ENCODE measurements around the gene GPR37L1.
"Not testable (repeated sequence)": the region's sequence is repeated elsewhere in the genome, so short reads cannot be mapped to it uniquely, and the experiment has no call there.

GPR37L1 gene

DNA sequence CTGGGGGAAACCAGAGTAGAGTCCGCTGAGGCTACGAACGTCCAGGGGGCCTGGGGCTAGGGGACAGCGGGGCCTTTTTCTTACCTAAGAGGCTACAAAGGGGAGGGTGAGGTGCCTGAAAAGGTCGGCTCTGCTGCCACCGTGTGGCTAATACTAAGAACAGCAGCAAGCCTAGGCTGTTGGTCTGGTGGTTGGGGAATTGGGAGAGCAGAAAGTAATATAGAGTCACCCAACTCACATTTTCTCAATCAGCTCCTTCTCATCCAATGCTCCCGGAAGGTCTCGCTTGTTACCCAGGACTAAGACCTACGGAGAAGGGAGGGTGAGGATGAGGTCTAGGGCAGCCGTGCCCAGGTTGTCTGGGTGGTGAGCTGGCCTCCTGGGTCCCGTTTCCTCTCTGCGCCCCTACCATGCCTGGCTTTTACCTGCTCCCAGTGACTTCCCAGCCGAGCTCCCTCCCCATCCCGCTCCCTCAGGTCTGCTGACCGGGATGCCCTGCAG lies 12.6 kb downstream of the GPR37L1 start:
- DNase-seq: peak; percentile 87

DNA sequence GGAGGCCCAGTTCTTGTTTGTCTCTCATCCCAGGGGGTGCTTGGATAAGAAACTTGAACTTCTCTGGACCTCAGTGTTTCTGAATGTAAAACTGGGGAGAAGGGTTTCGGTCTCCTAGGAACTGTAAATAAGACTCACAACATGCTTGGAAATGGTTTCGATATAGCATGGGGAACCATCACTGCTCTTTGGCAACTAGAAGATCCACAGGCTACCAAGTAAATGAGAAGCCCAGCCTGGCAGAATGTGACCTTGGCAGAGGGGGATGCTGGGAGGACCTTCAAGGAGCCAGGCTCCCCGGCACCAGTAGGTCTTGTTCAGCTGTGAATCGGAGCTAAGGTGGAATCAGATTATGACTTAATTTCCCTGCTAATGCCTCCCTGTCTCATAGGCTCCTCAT lies 18.1 kb downstream of the GPR37L1 start:
- no peak for DNase-seq

DNA sequence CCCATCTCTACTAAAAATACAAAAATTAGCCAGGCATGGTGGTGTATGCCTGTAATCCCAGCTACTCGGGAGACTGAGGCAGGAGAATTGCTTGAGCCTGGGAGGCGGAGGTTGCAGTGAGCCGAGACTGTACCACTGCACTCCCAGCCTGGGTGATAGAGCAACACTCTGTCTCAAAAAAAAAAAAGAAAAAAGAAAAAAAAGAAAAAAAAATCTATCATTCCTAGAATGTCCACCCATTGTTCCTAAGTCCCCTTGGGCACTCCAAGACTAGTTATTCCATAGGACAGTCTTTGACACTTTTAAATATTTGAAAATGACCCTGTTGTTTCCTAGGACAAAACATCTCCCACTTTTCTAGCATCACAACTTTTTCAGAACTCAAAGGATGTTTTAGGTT lies 18.8 kb downstream of the GPR37L1 start:
- not testable (repeated sequence) for DNase-seq

- no peak for DNase-seq
These were observed 20.5 kb downstream of the GPR37L1 start for GRCh38 chr1:202143011-202143767.

DNA sequence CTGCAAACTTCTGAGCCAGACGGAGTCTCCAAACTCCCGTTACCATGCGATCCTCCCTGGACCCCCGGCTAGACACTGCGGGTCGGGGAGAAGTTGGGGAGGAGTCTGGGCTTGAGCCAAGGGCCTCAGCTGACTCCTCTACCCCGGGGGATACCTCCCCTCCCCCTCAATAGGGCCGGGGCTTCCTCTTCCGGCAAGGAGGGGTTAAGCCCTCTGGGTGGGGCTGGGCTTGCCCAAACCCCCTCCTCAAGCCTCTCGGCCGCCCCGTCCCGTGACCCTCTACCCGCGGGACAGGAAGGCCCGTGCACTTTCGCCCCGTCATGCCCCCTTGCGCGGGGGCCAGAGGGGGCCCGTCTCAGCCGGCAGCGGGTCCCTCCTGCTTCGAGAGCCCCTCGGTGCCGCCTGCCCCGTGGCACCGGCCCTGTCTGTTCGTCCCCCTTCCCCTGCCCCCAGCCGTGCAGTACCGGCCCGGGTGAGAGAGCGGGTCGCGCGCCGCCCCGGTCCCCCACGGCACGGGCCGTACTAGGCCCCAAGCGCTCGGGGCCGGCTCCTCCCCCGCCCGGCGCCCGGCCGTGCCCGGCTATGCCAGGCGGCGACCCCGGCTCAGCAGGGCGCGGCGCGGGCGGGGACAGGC lies 21.2 kb downstream of the GPR37L1 start:
- peak; percentile 77 for DNase-seq

GRCh38 chr1:202144402-202145067 lies 21.8 kb downstream of the GPR37L1 start, which contains the start of gene ARL8A:
TSS of gene ARL8A (minus strand) at chr1:202144737. CDS start at chr1:202144572, 165 bp downstream.
- DNase-seq: peak; percentile 77

DNA sequence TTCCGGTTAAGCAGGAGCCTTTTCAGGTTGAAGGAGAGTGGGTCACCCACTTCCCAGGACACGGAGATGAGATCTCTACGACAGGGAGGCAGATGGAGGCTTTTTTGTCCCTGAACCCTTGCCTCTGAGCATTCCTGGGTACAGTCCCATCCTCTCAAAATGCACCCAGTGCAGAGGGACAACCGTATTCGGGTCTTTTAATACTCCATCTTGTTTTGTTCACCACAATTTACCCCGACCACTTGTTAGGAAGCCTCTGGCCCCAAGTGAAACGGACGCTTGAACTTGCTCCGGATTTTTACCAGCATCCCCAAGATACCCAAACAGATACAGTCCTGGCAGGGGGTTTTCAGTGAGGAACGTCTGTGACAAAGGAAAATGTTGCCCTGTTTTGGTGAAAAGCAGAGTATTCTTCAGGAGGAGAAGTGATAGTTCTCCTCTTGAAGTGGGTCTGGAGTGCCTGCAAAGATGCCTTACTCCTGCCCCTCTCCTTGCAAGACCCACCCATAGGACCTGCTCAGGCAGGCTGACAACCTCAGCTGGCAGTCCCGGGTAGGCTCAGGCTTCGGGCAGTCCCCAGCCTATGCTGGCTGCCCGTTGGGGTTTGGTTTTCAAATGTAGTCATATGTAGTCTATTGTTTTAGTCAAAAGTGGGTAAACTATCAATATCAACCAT lies 22.5 kb downstream of the GPR37L1 start:
- DNase-seq: no peak

DNA sequence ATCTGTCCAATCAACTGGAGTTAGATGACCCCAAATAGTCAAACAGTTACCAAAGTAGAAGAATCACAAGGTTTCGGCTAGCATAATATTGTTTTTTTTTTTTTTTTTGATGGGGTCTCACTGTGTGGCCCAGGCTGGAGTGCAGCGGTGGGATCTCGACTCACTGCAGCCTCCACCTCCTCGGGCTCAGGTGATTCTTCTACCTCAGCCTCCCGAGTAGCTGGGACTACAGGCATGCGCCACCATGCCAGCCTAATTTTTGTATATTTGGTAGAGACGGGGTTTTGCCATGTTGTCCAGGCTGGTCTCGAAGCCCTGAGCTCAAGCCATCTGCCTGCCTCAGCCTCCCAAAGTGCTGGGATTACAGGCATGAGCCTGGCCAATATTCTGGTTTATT lies 23.0 kb downstream of the GPR37L1 start:
- DNase-seq: not testable (repeated sequence)

- peak; percentile 37 for DNase-seq
These were observed 23.6 kb downstream of the GPR37L1 start for GRCh38 chr1:202146279-202146678.

GRCh38 chr1:202146993-202147392 lies 24.3 kb downstream of the GPR37L1 start:
- DNase-seq: no peak

DNA sequence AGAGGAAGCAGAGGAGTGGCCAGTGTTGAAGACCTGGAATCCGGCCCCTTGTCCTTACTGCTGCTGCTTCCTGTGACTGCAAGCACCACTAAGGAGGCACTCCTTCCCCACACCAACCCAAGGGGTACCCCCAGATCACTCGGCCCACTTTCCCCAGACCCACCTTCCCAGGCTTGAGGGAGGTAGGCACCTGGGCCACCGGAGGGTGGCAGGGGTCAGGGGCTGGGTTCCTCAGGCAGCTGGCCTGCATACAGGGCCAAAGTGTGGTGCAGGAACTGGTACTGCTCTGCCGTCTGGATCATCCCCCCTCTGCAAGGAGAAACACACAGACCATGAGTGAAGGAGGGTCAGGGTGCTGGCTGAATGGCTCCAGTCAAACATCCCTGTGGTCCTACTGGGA lies 25.7 kb downstream of the GPR37L1 start:
- no peak for DNase-seq

- DNase-seq: no peak
These were observed 26.8 kb downstream of the GPR37L1 start for GRCh38 chr1:202149566-202149965.

GRCh38 chr1:202150187-202150586 lies 27.5 kb downstream of the GPR37L1 start:
- no peak for DNase-seq

GRCh38 chr1:202150602-202151001 lies 27.9 kb downstream of the GPR37L1 start:
- DNase-seq: no peak

GRCh38 chr1:202151045-202151444 lies 28.3 kb downstream of the GPR37L1 start:
- DNase-seq: no peak

- no peak for DNase-seq
These were observed 29.7 kb downstream of the GPR37L1 start for GRCh38 chr1:202152399-202152798.

DNA sequence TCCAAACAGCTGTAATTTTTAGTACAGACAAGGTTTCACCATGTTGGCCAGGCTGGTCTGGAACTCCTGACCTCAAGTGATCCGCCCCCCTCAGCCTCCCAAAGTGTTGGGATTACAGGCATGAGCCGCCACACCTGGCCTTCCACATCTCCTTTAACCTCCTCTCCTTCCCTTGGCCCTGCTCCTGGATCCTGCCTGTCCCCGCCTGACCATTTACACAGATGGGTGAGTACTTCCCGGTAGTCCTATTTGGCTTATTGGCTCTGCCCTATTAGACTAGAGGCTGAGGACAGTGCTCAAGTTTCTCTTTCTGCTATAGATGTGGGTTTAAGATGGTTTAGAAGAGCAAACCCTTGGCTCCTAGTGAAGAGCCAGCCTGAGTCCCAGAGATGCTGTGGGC lies 30.6 kb downstream of the GPR37L1 start:
- DNase-seq: peak; percentile 36

- no peak for DNase-seq
These were observed 31.5 kb downstream of the GPR37L1 start for GRCh38 chr1:202154148-202154765.

DNA sequence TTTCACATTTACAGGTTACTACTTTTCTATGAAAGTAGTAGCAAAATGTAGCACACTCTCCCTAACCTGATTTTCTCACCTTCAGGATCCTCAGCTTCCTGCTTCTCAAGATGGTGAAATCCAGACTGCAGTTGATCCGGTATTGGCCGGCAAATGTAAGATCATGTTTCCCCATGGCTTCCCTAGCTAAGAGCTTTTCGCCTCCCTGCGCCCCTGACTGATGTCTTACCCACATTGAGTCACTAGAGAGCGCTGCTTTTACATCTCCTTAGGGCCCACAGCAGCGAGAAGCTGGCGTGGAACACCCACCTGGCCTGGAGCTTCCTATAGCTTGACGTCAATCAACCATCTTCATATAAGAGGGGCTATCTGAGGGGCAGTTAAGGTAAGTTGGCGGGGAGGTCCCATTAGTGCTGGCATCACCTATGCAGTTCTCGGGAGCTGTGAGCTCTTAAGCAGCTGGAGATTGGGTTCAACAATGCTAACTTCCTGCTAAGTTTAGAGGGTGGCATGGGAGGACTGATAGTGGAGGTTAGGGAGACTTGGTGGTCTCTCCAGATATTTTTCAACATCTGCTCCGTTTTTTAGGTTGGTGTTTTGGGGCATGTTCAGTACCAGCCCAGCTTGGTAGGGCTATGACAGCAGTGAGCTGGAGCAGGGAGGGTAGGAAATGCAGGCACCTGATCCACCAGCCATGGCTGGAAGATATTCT lies 32.2 kb downstream of the GPR37L1 start:
- DNase-seq: peak; percentile 90

DNA sequence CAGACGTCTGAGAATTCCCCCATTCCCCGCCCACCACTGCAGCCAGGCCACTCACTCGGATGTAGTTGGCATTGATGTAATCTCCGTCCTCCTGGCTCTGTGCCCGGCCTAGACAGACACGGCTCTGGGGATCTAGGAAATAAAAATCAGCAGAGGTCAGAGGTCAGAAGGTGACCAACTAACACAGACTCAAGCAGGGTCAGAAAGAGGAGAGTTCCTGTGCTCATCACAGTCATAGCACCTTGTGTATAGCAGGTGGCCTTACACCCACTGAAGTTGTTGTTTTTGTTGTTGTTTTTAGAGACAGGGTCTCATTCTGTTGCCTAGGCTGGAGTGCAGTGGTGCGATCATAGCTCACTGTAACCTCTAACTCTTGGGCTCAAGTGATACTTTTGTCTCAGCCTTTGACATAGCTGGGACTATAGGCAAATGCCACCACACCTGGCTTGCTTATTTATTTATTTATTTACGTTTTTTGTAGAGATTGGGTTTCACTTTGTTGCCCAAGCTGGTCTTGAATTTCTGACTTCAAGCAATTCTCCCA lies 32.8 kb downstream of the GPR37L1 start:
- no peak for DNase-seq

DNA sequence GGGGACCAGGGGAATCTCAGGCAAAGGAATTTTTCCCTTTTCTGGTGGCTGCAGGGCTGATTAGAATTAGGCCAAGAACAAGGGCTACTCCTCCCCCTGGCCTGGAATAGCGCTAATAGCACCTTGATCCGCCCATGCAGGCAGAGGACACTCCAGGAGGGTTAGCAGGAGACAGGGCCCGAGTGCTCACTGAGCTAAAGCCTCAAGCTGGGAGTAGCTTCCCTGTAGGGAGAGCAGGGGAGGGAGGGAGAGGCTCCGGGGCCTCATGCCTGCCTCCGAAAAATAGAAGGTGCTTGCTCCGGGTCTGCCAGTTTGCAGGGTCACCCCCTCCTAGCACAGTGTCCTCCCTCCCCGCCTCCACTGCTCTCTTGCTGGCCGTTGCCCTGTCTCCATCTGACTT lies 33.9 kb downstream of the GPR37L1 start:
- no peak for DNase-seq

- DNase-seq: no peak
These were observed 35.2 kb downstream of the GPR37L1 start for GRCh38 chr1:202157945-202158344.
